Uterus (tissue), 2 donors: ENCODE results near the gene PACRG.

ENCODE experiments used
- CTCF ChIP-seq, 4 experiments: fragments of 200-600 bp in 2 of 4; fragments of 450-650 bp in 2 of 4; sonication (generic) in 2 of 4; IDR thresholded peaks; one replicate each; pipeline ENCODE4 v1.5.1; 2016 to 2019; ENCODE audit warnings: antibody characterized with exemption in 4 of 4, mild to moderate bottlenecking in 2 of 4, moderate library complexity in 1 of 4
- POLR2A ChIP-seq, 2 donors: fragments of 450-650 bp; IDR thresholded peaks; one replicate each; pipeline ENCODE4 v1.6.1; 2016; ENCODE audit warnings: antibody characterized with exemption in 2 of 2, mild to moderate bottlenecking in 1 of 2, moderate library complexity in 1 of 2

GRCh38 chr6:162963861-162964260 is 236.1 kb downstream of the PACRG start:
- TF ChIP-seq CTCF (IDR thresholded peaks at IDR 0.05) (no peak), POLR2A (IDR thresholded peaks at IDR 0.05) (no peak)
